ENCODE data around the gene GUK1. TPM values are rescaled to one million over a fixed set of nuclear protein-coding genes. Genes with fewer than 3 reads are reported as not detected.
A peak's percentile ranks its signal among the peaks of the same experiment; 100 is the strongest.
"Not testable (repeated sequence)": the region's sequence is repeated elsewhere in the genome, so short reads cannot be mapped to it uniquely, and the experiment has no call there.

The GUK1 gene
- total RNA-seq, 1 donor from 2014 or later, result 143 TPM

GRCh38 chr1:228102791-228103620 lies 37.1 kb upstream of the GUK1 start, which contains the start of gene C1orf35:
Gene C1orf35 (minus strand): TSS chr1:228103325. CDS start chr1:228103227, 98 bp downstream.
- ATAC-seq (ENCODE audit: poor library complexity), result peak; percentile 91
- DNase-seq, result peak; percentile 97
- intact Hi-C loops (cut with DNase I), result no loop called here

GRCh38 chr1:228104526-228105269 lies 35.4 kb upstream of the GUK1 start:
- intact Hi-C loops (cut with DNase I), result no loop called here
- no peak for DNase-seq

GRCh38 chr1:228105270-228105995 lies 34.6 kb upstream of the GUK1 start:
- ATAC-seq (ENCODE audit: poor library complexity) (no peak), DNase-seq (no peak)
- intact Hi-C loops (cut with DNase I), result no loop called here

More at GRCh38 chr1:228104526-228105269, 35.4 kb upstream of the GUK1 start:
- no peak for ATAC-seq (ENCODE audit: poor library complexity)

- ATAC-seq (ENCODE audit: poor library complexity), result no peak
- no peak for DNase-seq
- intact Hi-C loops (cut with DNase I), result no loop called here
These were observed 33.9 kb upstream of the GUK1 start for GRCh38 chr1:228105996-228106799.

- no peak for ATAC-seq (ENCODE audit: poor library complexity)
- DNase-seq, result no peak
- intact Hi-C loops (cut with DNase I), result no loop called here
These were observed 33.4 kb upstream of the GUK1 start for GRCh38 chr1:228106800-228107054.

GRCh38 chr1:228107636-228108035 lies 32.4 kb upstream of the GUK1 start:
- ATAC-seq (ENCODE audit: poor library complexity) (no peak), DNase-seq (no peak)
- intact Hi-C loops (cut with DNase I), result no loop called here

GRCh38 chr1:228108055-228108690 lies 31.9 kb upstream of the GUK1 start:
- no peak for ATAC-seq (ENCODE audit: poor library complexity)
- intact Hi-C loops (cut with DNase I), result no loop called here
- DNase-seq, result no peak

- intact Hi-C loops (cut with DNase I), result no loop called here
- no peak for DNase-seq
- ATAC-seq (ENCODE audit: poor library complexity), result no peak
These were observed 31.4 kb upstream of the GUK1 start for GRCh38 chr1:228108742-228109072.

- intact Hi-C loops (cut with DNase I), result no loop called here
- DNase-seq (peak; percentile 99), ATAC-seq (ENCODE audit: poor library complexity) (peak; percentile 98)
These were observed 30.8 kb upstream of the GUK1 start, which contains the start of gene MRPL55 for GRCh38 chr1:228109073-228109961. Gene MRPL55 (minus strand): TSS chr1:228109299. CDS start chr1:228108260, 1,039 bp downstream.

GRCh38 chr1:228109962-228110488 lies 30.1 kb upstream of the GUK1 start:
- intact Hi-C loops (cut with DNase I), result no loop called here
- peak; percentile 5 for ATAC-seq (ENCODE audit: poor library complexity)
- no peak for DNase-seq

- intact Hi-C loops (cut with DNase I), result no loop called here
- DNase-seq (no peak), ATAC-seq (ENCODE audit: poor library complexity) (no peak)
These were observed 29.5 kb upstream of the GUK1 start for GRCh38 chr1:228110556-228110955.

GRCh38 chr1:228111315-228111714 lies 28.8 kb upstream of the GUK1 start:
- ATAC-seq (ENCODE audit: poor library complexity); DNase-seq; intact Hi-C loops (cut with DNase I): not testable (repeated sequence)

- intact Hi-C loops (cut with DNase I), result no loop called here
- no peak for DNase-seq
- no peak for ATAC-seq (ENCODE audit: poor library complexity)
These were observed 27.9 kb upstream of the GUK1 start for GRCh38 chr1:228112167-228112566.

- intact Hi-C loops (cut with DNase I), result no loop called here
- ATAC-seq (ENCODE audit: poor library complexity), result no peak
- no peak for DNase-seq
These were observed 27.5 kb upstream of the GUK1 start for GRCh38 chr1:228112617-228113016.

- intact Hi-C loops (cut with DNase I), result no loop called here
- ATAC-seq (ENCODE audit: poor library complexity), result no peak
- no peak for DNase-seq
These were observed 25.3 kb upstream of the GUK1 start for GRCh38 chr1:228114827-228115226.

- DNase-seq (no peak), ATAC-seq (ENCODE audit: poor library complexity) (no peak)
- intact Hi-C loops (cut with DNase I), result no loop called here
These were observed 22.7 kb upstream of the GUK1 start for GRCh38 chr1:228117335-228117734.

- intact Hi-C loops (cut with DNase I), result no loop called here
- no peak for ATAC-seq (ENCODE audit: poor library complexity)
These were observed 22.0 kb upstream of the GUK1 start for GRCh38 chr1:228118040-228118439.

More at GRCh38 chr1:228118040-228118439, 22.0 kb upstream of the GUK1 start:
- DNase-seq, result no peak

All from Right ventricle myocardium superior (tissue), 1 donor.